Spinal cord (tissue), 10 donors: Measurements from ENCODE around the gene GALNT17. TPM values are rescaled to one million over a fixed set of nuclear protein-coding genes. Genes with fewer than 3 reads are reported as not detected.

ENCODE experiments used
- DNase-seq, 6 donors: peaks; one replicate each; pipeline versions ENCODE4 v3.0.0 to v3.0.0-alpha.2; 2013 to 2015; ENCODE audit warnings: low spot score in 6 of 6, low read depth in 4 of 6
- H3K27ac ChIP-seq: one replicate; pipeline ENCODE4 v1.5.1; 2013; ENCODE audit warnings: low read depth, low read length, control low read depth
- H3K27me3 ChIP-seq: one replicate; pipeline ENCODE4 v1.6.1; 2013; ENCODE audit warnings: low read length; ENCODE audit not compliant: control insufficient read depth, insufficient read depth
- H3K36me3 ChIP-seq: one replicate; pipeline ENCODE4 v1.6.1; 2013; ENCODE audit warnings: low read length; ENCODE audit not compliant: control insufficient read depth, insufficient read depth
- H3K4me1 ChIP-seq: one replicate; pipeline ENCODE4 v1.6.1; 2013; ENCODE audit warnings: low read length; ENCODE audit not compliant: control insufficient read depth, insufficient read depth
- H3K4me3 ChIP-seq: one replicate; pipeline ENCODE4 v1.5.1; 2013; ENCODE audit warnings: low read depth, low read length, control low read depth
- H3K9me3 ChIP-seq: one replicate; pipeline ENCODE4 v1.6.1; 2013; ENCODE audit warnings: low read length; ENCODE audit not compliant: control insufficient read depth, insufficient read depth
- WGBS: methylation state at CpG from one replicate; pipeline ENCODE4 v1.1.5; 2013; ENCODE audit warnings: missing lambda C conversion rate; ENCODE audit not compliant: insufficient coverage; 5-methylcytosine and 5-hydroxymethylcytosine counted together
- polyA plus RNA-seq, 2 donors: library from polyadenylated mRNA; unstranded; fragments of 120-200 nt; gene quantifications; one replicate each; pipeline ENCODE4 v1.2.1, GENCODE V29; 2013; ENCODE audit not compliant: insufficient read length in 2 of 2
- total RNA-seq, 2 donors: library from RNA; depleted of rRNA in 1 of 2; stranded (reverse); fragments of 120-200 nt in 1 of 2; fragments of >200 nt in 1 of 2; gene quantifications; one replicate each; pipeline versions ENCODE4 v1.2.3 to v1.2.4, GENCODE V29; 2013 to 2014
- donor health status: healthy.

GALNT17 gene
- total and polyA plus RNA-seq, 4 donors = 44.9 to 54.8 (median 48.0) TPM

DNA sequence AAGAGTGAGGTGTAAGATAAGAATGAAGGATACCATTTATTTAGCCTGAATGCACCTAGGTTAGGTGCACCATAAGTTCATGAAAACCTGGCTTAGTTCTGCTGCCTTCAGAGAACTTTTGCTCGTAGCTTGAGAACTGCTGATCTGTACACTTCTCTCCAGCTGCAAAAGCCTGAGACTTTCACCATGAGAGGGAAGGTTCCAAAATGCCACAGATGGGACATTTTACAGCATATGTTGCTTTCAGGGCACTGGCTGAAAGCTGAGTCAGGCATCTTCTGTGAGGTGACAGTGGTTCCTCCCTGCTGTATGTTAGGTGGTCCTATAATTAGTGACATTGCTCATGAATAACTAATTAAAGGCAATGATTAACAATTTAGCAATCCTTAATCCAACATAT, 298.3 kb downstream of the GALNT17 start:
- H3K9me3 ChIP-seq = no peaks in the 10 kb centered on the region
- H3K4me3 ChIP-seq = no peak overlapping the region
- peak in 1 of 6 donors; percentile 27 for DNase-seq
- H3K36me3 ChIP-seq = no peaks in the 10 kb centered on the region
- no peaks in the 10 kb centered on the region for H3K4me1 ChIP-seq
- H3K27me3 ChIP-seq = no peaks in the 10 kb centered on the region
- H3K27ac ChIP-seq = no peak overlapping the region
- WGBS = no CpG with 5 or more reads among the region's 1 CpG

DNA sequence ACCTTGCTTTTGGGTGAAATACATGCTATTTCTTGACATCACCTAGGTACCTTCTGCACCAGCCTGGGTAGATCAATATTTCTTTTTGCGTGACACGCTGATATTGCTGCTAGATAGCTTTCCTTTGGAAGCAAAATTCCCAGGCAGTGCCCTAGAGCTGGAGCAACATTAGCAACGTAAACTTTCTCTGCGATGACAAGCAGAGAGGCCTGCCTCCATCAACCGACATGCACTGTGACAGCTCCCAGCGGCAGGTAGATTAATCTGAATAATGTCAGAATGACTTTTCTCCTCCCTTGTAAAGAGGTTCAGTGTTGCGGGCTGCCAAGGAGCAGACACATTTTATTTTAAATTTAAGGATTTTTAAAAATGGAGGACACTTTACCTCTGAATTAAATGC, 307.4 kb downstream of the GALNT17 start:
- Histone ChIP-seq H3K27me3 (no peaks in the 10 kb centered on the region), H3K9me3 (no peaks in the 10 kb centered on the region), H3K36me3 (no peaks in the 10 kb centered on the region), H3K4me1 (no peaks in the 10 kb centered on the region), H3K27ac (no peak overlapping the region), H3K4me3 (no peak overlapping the region)
- 79% methylated on average over 4 of the region's 7 CpGs for WGBS
- DNase-seq = peak in 1 of 6 donors; percentile 77

DNA sequence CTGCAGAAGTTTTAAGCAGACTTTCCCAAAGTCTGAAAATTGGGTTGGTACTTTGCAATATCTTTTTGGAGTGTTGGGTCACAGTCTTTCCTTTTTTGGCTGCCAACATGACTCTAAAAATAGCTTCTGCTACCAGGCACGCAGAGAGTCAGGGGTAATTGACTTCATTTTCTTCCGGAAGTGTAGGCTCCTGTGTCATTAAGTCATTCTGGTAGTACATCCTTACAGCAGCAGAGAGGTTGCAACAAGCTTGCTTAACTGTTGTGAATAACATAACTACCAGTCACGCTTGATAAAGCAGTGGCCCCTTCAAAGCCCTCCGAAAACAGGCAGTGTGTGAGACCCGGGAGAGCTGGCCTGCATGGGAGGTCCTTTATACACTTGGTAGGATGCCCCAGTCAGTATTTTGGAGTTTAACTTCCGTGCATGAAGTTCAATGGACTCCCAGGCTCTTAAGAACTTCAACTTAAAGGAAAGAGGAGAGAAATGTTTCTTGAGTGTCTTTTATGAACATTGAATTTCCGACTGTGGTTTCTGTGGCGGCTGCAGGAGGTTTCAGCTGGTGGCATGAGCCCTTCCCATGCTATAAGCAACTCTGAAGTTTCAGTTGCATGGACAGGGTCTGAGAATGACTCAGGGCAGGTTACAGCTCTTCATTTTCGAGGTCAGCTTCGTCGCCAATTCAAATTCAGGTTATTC, 310.7 kb downstream of the GALNT17 start:
- H3K4me3 ChIP-seq = no peak overlapping the region
- no peaks in the 10 kb centered on the region for H3K4me1 ChIP-seq
- no peak for DNase-seq
- H3K27me3 ChIP-seq = no peaks in the 10 kb centered on the region
- no peaks in the 10 kb centered on the region for H3K9me3 ChIP-seq
- H3K27ac ChIP-seq = no peak overlapping the region
- WGBS = 55% methylated on average over 6 of the region's 11 CpGs
- H3K36me3 ChIP-seq = no peaks in the 10 kb centered on the region

DNA sequence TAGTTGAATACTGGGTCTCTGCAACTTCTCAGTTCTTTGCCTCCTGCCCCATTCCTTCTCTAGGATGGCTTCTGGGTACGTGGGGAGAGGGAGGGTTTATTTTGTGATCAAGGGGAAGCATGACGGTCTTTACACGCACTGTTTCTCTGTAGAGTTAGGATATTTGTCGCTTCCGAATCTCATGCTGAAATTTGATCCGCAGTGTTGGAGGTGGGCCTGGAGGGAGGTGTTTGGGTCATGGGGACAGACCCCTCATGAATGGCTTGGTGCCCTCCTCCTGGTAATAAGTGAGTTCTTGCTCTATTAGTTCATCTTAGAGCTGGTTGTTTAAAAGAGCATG, 311.2 kb downstream of the GALNT17 start:
- Histone ChIP-seq H3K9me3 (no peaks in the 10 kb centered on the region), H3K4me3 (no peak overlapping the region), H3K4me1 (no peaks in the 10 kb centered on the region), H3K36me3 (no peaks in the 10 kb centered on the region), H3K27me3 (no peaks in the 10 kb centered on the region), H3K27ac (no peak overlapping the region)
- 71% methylated on average over 6 of the region's 6 CpGs for WGBS
- DNase-seq = no peak

DNA sequence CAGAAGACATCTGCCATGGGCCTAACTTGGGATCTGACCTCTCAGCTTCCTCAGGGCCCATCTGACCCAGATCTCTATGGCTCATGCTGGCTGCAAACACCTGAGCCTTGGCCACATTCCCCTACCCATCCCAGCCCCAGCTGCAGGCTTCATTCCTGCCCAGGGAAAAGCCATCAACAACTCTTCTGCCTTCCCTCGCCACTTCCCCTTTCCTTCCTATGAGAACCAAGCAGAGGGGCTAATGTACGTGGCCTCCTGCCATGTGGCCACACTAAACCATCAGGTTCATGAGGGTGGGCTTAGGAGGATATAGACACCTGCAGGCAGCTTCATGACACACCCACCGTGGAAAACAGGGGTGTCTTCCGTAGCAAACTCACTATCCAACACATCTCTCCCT, 312.2 kb downstream of the GALNT17 start:
- 100% methylated on average over 3 of the region's 4 CpGs for WGBS
- Histone ChIP-seq H3K4me3 (no peak overlapping the region), H3K27ac (no peak overlapping the region), H3K36me3 (no peaks in the 10 kb centered on the region), H3K4me1 (no peaks in the 10 kb centered on the region), H3K9me3 (no peaks in the 10 kb centered on the region), H3K27me3 (no peaks in the 10 kb centered on the region)
- no peak for DNase-seq

DNA sequence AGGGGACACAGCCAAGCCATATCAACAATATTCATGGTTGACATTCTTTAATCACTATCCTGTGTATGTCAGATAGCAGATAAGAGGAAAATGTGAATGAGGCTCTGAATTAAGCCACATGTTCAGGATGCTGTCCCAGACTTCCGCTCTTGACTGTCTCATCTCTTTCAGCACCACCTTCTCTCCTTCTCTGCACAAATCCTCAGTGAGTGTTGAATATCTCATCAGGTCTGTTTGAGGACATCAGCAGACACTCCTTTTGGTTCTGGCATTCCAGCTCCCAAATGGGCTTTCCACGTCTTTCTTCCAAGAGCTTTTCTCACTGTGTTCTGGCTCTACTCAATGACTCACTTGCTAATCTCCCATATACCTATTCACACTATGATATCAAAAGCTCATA, 321.7 kb downstream of the GALNT17 start:
- no peaks in the 10 kb centered on the region for H3K27me3 ChIP-seq
- no peaks in the 10 kb centered on the region for H3K9me3 ChIP-seq
- 100% methylated on average over 2 of the region's 2 CpGs for WGBS

DNA sequence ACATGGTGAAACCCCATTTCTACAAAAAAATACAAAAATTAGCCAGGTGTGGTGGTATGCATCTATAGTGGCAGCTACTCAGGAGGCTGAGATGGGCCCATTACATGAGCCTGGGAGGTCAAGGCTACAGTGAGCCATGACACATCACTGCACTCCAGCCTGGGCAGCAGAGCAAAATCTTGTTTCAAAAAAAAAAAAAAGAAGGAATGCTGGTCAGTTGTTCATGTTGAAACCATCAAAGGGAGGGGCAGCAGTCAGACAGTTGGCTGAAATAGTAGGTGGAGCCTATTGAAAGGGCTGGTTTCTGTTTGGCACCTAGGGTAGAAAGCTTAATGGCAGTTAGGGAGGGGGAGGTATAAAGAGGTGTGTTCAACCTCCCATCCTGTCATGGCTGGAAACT, 323.0 kb downstream of the GALNT17 start:
- Histone ChIP-seq H3K27me3 (no peaks in the 10 kb centered on the region), H3K9me3 (no peaks in the 10 kb centered on the region), H3K36me3 (no peaks in the 10 kb centered on the region), H3K27ac (no peak overlapping the region), H3K4me1 (no peaks in the 10 kb centered on the region), H3K4me3 (no peak overlapping the region)
- no peak for DNase-seq

More for the DNA sequence above, 321.7 kb downstream of the GALNT17 start:
- H3K36me3 ChIP-seq = no peaks in the 10 kb centered on the region
- DNase-seq = no peak
- no peak overlapping the region for H3K27ac ChIP-seq
- H3K4me1 ChIP-seq = no peaks in the 10 kb centered on the region
- H3K4me3 ChIP-seq = no peak overlapping the region

DNA sequence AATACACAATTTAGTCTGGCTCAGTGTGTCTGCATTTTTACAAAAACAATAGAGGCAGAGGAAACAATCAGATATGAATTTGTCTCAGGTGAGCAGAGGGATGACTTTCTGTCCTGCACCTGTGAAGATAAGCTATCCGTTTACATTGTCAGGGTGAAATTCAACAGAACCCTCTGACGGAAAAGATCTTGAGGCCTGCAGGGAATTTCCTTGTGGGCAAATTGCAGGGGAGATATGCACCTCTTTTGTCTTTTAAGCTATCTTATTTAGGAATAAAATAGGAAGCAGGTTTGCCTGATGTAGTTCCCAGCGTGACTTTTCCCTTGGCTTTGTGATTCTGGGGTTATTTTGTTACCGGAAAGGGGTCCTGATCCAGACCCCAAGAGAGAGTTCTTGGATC, 325.1 kb downstream of the GALNT17 start:
- no peak overlapping the region for H3K27ac ChIP-seq
- DNase-seq = no peak
- WGBS = 77% methylated on average over 3 of the region's 4 CpGs
- no peaks in the 10 kb centered on the region for H3K27me3 ChIP-seq
- H3K9me3 ChIP-seq = no peaks in the 10 kb centered on the region
- H3K4me1 ChIP-seq = no peaks in the 10 kb centered on the region
- no peaks in the 10 kb centered on the region for H3K36me3 ChIP-seq
- no peak overlapping the region for H3K4me3 ChIP-seq

DNA sequence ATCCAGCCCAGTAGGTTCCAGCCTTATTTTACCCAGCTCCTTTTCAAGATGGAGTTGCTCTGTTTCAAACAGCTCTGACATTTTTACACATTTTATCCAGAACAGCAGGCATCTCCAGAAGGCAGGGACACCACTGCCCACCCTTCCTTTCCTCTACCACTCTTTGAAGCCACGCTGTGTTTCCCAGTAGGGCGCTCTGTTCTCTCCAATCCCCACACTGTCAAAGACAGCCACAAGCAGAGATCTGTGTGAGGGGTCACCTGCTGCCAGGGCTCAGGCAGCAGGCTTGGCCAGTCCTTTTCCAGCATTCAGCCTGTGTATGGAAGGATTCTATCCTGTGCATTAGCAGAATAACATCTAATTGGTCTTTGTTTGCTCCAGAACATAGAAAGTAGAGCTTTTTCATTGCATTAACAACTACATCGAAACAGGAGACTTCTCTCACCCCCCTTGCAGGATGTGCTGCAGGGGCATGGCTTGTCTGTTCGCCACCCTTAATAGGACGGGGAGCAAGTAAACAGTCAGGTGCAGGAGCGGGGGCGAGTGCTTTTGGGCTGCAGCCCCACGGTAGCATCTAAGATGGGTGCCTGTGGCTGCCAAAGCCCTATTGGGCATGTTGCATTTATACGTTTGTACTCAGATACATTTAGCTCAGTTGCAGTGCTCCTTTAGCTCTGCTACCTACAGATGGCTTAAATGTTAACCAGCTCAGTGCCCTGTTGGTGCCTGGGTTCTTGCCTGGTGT, 326.1 kb downstream of the GALNT17 start:
- DNase-seq = peak in 1 of 6 donors; percentile 49

DNA sequence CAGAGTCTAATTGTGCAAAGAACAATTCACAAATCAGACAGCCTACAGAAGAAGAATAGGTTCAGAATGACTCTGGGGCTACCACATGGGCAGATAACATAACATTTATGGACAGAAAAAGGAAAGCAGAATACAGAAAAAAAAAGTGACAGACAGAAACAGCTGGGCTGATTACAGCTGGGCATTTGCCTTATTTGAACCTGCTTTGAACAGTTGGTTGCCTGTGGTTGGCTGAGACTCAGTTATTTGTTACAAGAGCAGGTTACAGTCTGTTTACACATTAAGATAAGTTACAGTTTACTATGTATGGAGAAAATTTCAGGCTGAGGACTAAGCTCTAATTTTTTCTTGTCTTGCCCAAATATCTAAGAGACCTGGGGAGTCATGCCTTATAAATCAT, 327.2 kb downstream of the GALNT17 start:
- Histone ChIP-seq H3K4me3 (no peak overlapping the region), H3K9me3 (no peaks in the 10 kb centered on the region), H3K4me1 (no peaks in the 10 kb centered on the region), H3K27ac (no peak overlapping the region), H3K36me3 (no peaks in the 10 kb centered on the region), H3K27me3 (no peaks in the 10 kb centered on the region)
- DNase-seq = no peak

More for the DNA sequence above, 326.1 kb downstream of the GALNT17 start:
- no peaks in the 10 kb centered on the region for H3K9me3 ChIP-seq
- H3K27ac ChIP-seq = no peak overlapping the region
- WGBS = 46% methylated on average over 9 of the region's 9 CpGs
- no peaks in the 10 kb centered on the region for H3K36me3 ChIP-seq
- no peaks in the 10 kb centered on the region for H3K4me1 ChIP-seq
- no peak overlapping the region for H3K4me3 ChIP-seq
- no peaks in the 10 kb centered on the region for H3K27me3 ChIP-seq
